Osteocyte (in vitro differentiated cells): ENCODE measurements around the gene HMGCR. TPM values are rescaled to one million over a fixed set of nuclear protein-coding genes. Genes with fewer than 3 reads are reported as not detected.
"Not testable (repeated sequence)": the region's sequence is repeated elsewhere in the genome, so short reads cannot be mapped to it uniquely, and the experiment has no call there.

Source experiments
- DNase-seq: peaks from one replicate; pipeline ENCODE4 v3.0.0; 2021; ENCODE audit warnings: mixed read lengths; ENCODE audit not compliant: unreplicated experiment; ENCODE audit errors: extremely low spot score
- H3K27ac Mint-ChIP-seq: one replicate; pipeline ENCODE4 v1.8.0; 2021; ENCODE audit warnings: mild to moderate bottlenecking, mixed read lengths; ENCODE audit not compliant: unreplicated experiment
- H3K27me3 Mint-ChIP-seq: one replicate; pipeline ENCODE4 v1.8.0; 2021; ENCODE audit warnings: mixed read lengths; ENCODE audit not compliant: unreplicated experiment
- H3K36me3 Mint-ChIP-seq: one replicate; pipeline ENCODE4 v1.8.0; 2021; ENCODE audit warnings: mixed read lengths; ENCODE audit not compliant: unreplicated experiment
- H3K4me1 Mint-ChIP-seq: one replicate; pipeline ENCODE4 v1.8.0; 2021; ENCODE audit warnings: mixed read lengths; ENCODE audit not compliant: unreplicated experiment
- H3K4me3 Mint-ChIP-seq: one replicate; pipeline ENCODE4 v1.8.0; 2021; ENCODE audit warnings: mild to moderate bottlenecking, moderate library complexity, mixed read lengths; ENCODE audit not compliant: unreplicated experiment
- H3K9me3 Mint-ChIP-seq: one replicate; pipeline ENCODE4 v1.8.0; 2021; ENCODE audit warnings: mixed read lengths; ENCODE audit not compliant: unreplicated experiment
- CTCF ChIP-seq: fragments of 200-600 bp; sonication (generic); IDR thresholded peaks from 2 replicates; pipeline ENCODE4 v1.5.0; 2021; ENCODE audit warnings: antibody characterized with exemption, mild to moderate bottlenecking, moderate library complexity
- total RNA-seq: library from RNA; stranded (reverse); gene quantifications from 2 replicates; pipeline ENCODE4 v1.2.1, GENCODE V29; 2021

Gene HMGCR
- total RNA-seq, 1 donor from 2014 or later = 44.7 TPM

- Mint-ChIP-seq H3K9me3 (no peaks in the 10 kb centered on the region), H3K4me3 (no peak overlapping the region), H3K36me3 (no peaks in the 10 kb centered on the region), H3K27me3 (no peaks in the 10 kb centered on the region), H3K4me1 (peaks cover 13% of the 10 kb centered on the region), H3K27ac (no peak overlapping the region)
- no peak for DNase-seq
- no peak for TF ChIP-seq CTCF
These were observed 11.8 kb upstream of the HMGCR start for GRCh38 chr5:75325242-75325641.

GRCh38 chr5:75330404-75330803, 6.6 kb upstream of the HMGCR start:
- H3K27me3 Mint-ChIP-seq = no peaks in the 10 kb centered on the region
- H3K27ac Mint-ChIP-seq = no peak overlapping the region
- H3K36me3 Mint-ChIP-seq = no peaks in the 10 kb centered on the region
- H3K9me3 Mint-ChIP-seq = no peaks in the 10 kb centered on the region
- DNase-seq = no peak
- no peaks in the 10 kb centered on the region for H3K4me1 Mint-ChIP-seq
- no peak for TF ChIP-seq CTCF
- H3K4me3 Mint-ChIP-seq = no peak overlapping the region

GRCh38 chr5:75331095-75332090, 5.6 kb upstream of the HMGCR start:
- Mint-ChIP-seq H3K27me3 (no peaks in the 10 kb centered on the region), H3K27ac (no peak overlapping the region), H3K36me3 (no peaks in the 10 kb centered on the region), H3K4me1 (no peaks in the 10 kb centered on the region), H3K4me3 (no peak overlapping the region), H3K9me3 (no peaks in the 10 kb centered on the region)
- TF ChIP-seq CTCF = no peak
- no peak for DNase-seq

- not testable (repeated sequence) for H3K27me3 Mint-ChIP-seq, H3K36me3 Mint-ChIP-seq, H3K4me1 Mint-ChIP-seq, H3K9me3 Mint-ChIP-seq, H3K27ac Mint-ChIP-seq, DNase-seq, H3K4me3 Mint-ChIP-seq
These were observed 3.3 kb upstream of the HMGCR start for GRCh38 chr5:75333759-75334158.

GRCh38 chr5:75334413-75334812, 2.6 kb upstream of the HMGCR start:
- DNase-seq, H3K36me3 Mint-ChIP-seq, H3K27ac Mint-ChIP-seq, H3K27me3 Mint-ChIP-seq, H3K4me3 Mint-ChIP-seq, H3K9me3 Mint-ChIP-seq: not testable (repeated sequence)
- peaks cover 14% of the 10 kb centered on the region for H3K4me1 Mint-ChIP-seq

- Mint-ChIP-seq H3K9me3 (no peaks in the 10 kb centered on the region), H3K36me3 (no peaks in the 10 kb centered on the region), H3K27ac (no peak overlapping the region), H3K27me3 (no peaks in the 10 kb centered on the region), H3K4me3 (no peak overlapping the region), H3K4me1 (peaks cover 23% of the 10 kb centered on the region)
- DNase-seq = no peak
- TF ChIP-seq CTCF = no peak
These were observed 1.5 kb upstream of the HMGCR start for GRCh38 chr5:75335486-75335885.
